ENCODE data around the gene CTNNA3. TPM values are rescaled to one million over a fixed set of nuclear protein-coding genes. Genes with fewer than 3 reads are reported as not detected.

CTNNA3 gene
- polyA plus RNA-seq, 1 donor from 2014 or later, result 0.14 TPM

- no peak overlapping the region for H3K27ac ChIP-seq (ENCODE audit: low read length)
- no peak overlapping the region for H3K4me3 ChIP-seq (ENCODE audit: low read length)
- no peaks in the 10 kb centered on the region for H3K9me2 ChIP-seq (ENCODE audit: insufficient read depth, low read length)
- H3K4me2 ChIP-seq (ENCODE audit: low read length), result no peak overlapping the region
- no peak for TF ChIP-seq EZH2 (IDR thresholded peaks at IDR 0.05; ENCODE audit: borderline replicate concordance, insufficient read depth, low read length, poor library complexity, severe bottlenecking)
- no peak for TF ChIP-seq SMC3 (conservative IDR thresholded peaks at IDR 0.05; ENCODE audit: poor library complexity)
- no peak for TF ChIP-seq MXI1 (conservative IDR thresholded peaks at IDR 0.05; ENCODE audit: poor library complexity, severe bottlenecking)
- TF ChIP-seq CTCF (IDR thresholded peaks at IDR 0.05; ENCODE audit: poor library complexity, severe bottlenecking), result no peak
- TF ChIP-seq RAD21 (conservative IDR thresholded peaks at IDR 0.05), result no peak
- TF ChIP-seq POLR2AphosphoS5 (IDR thresholded peaks at IDR 0.05), result no peak
- TF ChIP-seq TAF1 (IDR thresholded peaks at IDR 0.05; ENCODE audit: low read depth), result no peak
- no peak for TF ChIP-seq EP300 (conservative IDR thresholded peaks at IDR 0.05; ENCODE audit: poor library complexity, severe bottlenecking)
- no peak for TF ChIP-seq REST (IDR thresholded peaks at IDR 0.05; ENCODE audit: borderline replicate concordance)
- H4K20me1 ChIP-seq (ENCODE audit: insufficient read depth), result no peaks in the 10 kb centered on the region
- H2AFZ ChIP-seq (ENCODE audit: low read depth, low read length), result no peak overlapping the region
- H3K9me3 ChIP-seq (ENCODE audit: low read length), result no peaks in the 10 kb centered on the region
- no peaks in the 10 kb centered on the region for H3K36me3 ChIP-seq (ENCODE audit: insufficient read depth, low read length)
- H3K79me2 ChIP-seq (replicated peaks; ENCODE audit: insufficient read depth, low read length), result no peaks in the 10 kb centered on the region
- H3F3A ChIP-seq (ENCODE audit: insufficient read depth, low read length, poor library complexity, severe bottlenecking), result no peaks in the 10 kb centered on the region
- no peak overlapping the region for H3K9ac ChIP-seq (ENCODE audit: low read length)
- H3K27me3 ChIP-seq (ENCODE audit: insufficient read depth, low read depth, low read length), result no peaks in the 10 kb centered on the region
Measured at GRCh38 chr10:67622511-67622910, 73.5 kb downstream of the CTNNA3 start.

- H3K79me2 ChIP-seq (replicated peaks; ENCODE audit: insufficient read depth, low read length), result no peaks in the 10 kb centered on the region
- no peak overlapping the region for H3K4me2 ChIP-seq (ENCODE audit: low read length)
- no peak overlapping the region for H3K9ac ChIP-seq (ENCODE audit: low read length)
- H3F3A ChIP-seq (ENCODE audit: insufficient read depth, low read length, poor library complexity, severe bottlenecking), result no peaks in the 10 kb centered on the region
- H3K27me3 ChIP-seq (ENCODE audit: insufficient read depth, low read depth, low read length), result no peaks in the 10 kb centered on the region
- no peak overlapping the region for H3K4me3 ChIP-seq (ENCODE audit: low read length)
- H3K9me2 ChIP-seq (ENCODE audit: insufficient read depth, low read length), result no peaks in the 10 kb centered on the region
- no peaks in the 10 kb centered on the region for H3K9me3 ChIP-seq (ENCODE audit: low read length)
- H2AFZ ChIP-seq (ENCODE audit: low read depth, low read length), result no peak overlapping the region
- TF ChIP-seq RAD21 (conservative IDR thresholded peaks at IDR 0.05) (no peak), SMC3 (conservative IDR thresholded peaks at IDR 0.05; ENCODE audit: poor library complexity) (no peak)
- no peak overlapping the region for H3K27ac ChIP-seq (ENCODE audit: low read length)
- no peaks in the 10 kb centered on the region for H3K36me3 ChIP-seq (ENCODE audit: insufficient read depth, low read length)
- no peaks in the 10 kb centered on the region for H4K20me1 ChIP-seq (ENCODE audit: insufficient read depth)
Measured at GRCh38 chr10:67621834-67622233, 74.2 kb downstream of the CTNNA3 start.

GRCh38 chr10:67618116-67618515, 77.9 kb downstream of the CTNNA3 start:
- H3K4me3 ChIP-seq (ENCODE audit: low read length), result no peak overlapping the region
- H3K27me3 ChIP-seq (ENCODE audit: insufficient read depth, low read depth, low read length), result no peaks in the 10 kb centered on the region
- no peaks in the 10 kb centered on the region for H4K20me1 ChIP-seq (ENCODE audit: insufficient read depth)
- no peak overlapping the region for H3K4me2 ChIP-seq (ENCODE audit: low read length)
- no peak overlapping the region for H3K27ac ChIP-seq (ENCODE audit: low read length)
- TF ChIP-seq TAF1 (IDR thresholded peaks at IDR 0.05; ENCODE audit: low read depth) (no peak), EZH2 (IDR thresholded peaks at IDR 0.05; ENCODE audit: borderline replicate concordance, insufficient read depth, low read length, poor library complexity, severe bottlenecking) (no peak), RAD21 (conservative IDR thresholded peaks at IDR 0.05) (no peak), EP300 (conservative IDR thresholded peaks at IDR 0.05; ENCODE audit: poor library complexity, severe bottlenecking) (no peak), REST (IDR thresholded peaks at IDR 0.05; ENCODE audit: borderline replicate concordance) (no peak), MXI1 (conservative IDR thresholded peaks at IDR 0.05; ENCODE audit: poor library complexity, severe bottlenecking) (no peak)
- H3K9ac ChIP-seq (ENCODE audit: low read length), result no peak overlapping the region
- no peaks in the 10 kb centered on the region for H3F3A ChIP-seq (ENCODE audit: insufficient read depth, low read length, poor library complexity, severe bottlenecking)
- no peaks in the 10 kb centered on the region for H3K9me2 ChIP-seq (ENCODE audit: insufficient read depth, low read length)
- no peaks in the 10 kb centered on the region for H3K36me3 ChIP-seq (ENCODE audit: insufficient read depth, low read length)
- no peak overlapping the region for H2AFZ ChIP-seq (ENCODE audit: low read depth, low read length)
- H3K79me2 ChIP-seq (replicated peaks; ENCODE audit: insufficient read depth, low read length), result no peaks in the 10 kb centered on the region
- no peaks in the 10 kb centered on the region for H3K9me3 ChIP-seq (ENCODE audit: low read length)
